Neutrophil (primary cell): ENCODE data around the gene NT5C.

ENCODE experiments used
- H3K27ac ChIP-seq: fragments of 200-600 bp; sonication (generic); 2 replicates; pipeline ENCODE4 v1.5.1; 2016; ENCODE audit warnings: mild to moderate bottlenecking, moderate library complexity
- H3K27me3 ChIP-seq: fragments of 200-600 bp; sonication (generic); 2 replicates; pipeline ENCODE4 v1.6.0; 2016; ENCODE audit warnings: mild to moderate bottlenecking
- H3K36me3 ChIP-seq: fragments of 200-600 bp; sonication (generic); 2 replicates; pipeline ENCODE4 v1.5.1; 2017
- H3K4me1 ChIP-seq, 2 experiments: fragments of 200-600 bp in 1 of 2; sonication (generic) in 1 of 2; 1 replicate in 1 of 2; 2 replicates in 1 of 2; pipeline versions ENCODE4 v1.5.1 to v1.6.1; 2013 to 2016; ENCODE audit warnings: low read depth in 1 of 2, low read length in 1 of 2, mild to moderate bottlenecking in 1 of 2, moderate library complexity in 1 of 2; ENCODE audit not compliant: control insufficient read depth in 1 of 2, insufficient read depth in 1 of 2
- H3K4me3 ChIP-seq, 2 experiments: fragments of 200-600 bp in 1 of 2; sonication (generic) in 1 of 2; 1 replicate in 1 of 2; 2 replicates in 1 of 2; pipeline ENCODE4 v1.5.1; 2013 to 2016; ENCODE audit warnings: low read depth in 1 of 2, low read length in 1 of 2, mild to moderate bottlenecking in 1 of 2, moderate library complexity in 1 of 2
- H3K9me3 ChIP-seq: fragments of 200-600 bp; sonication (generic); 2 replicates; pipeline ENCODE4 v1.5.1; 2016
- TF ChIP-seq, protein P1 (sequence below): fragments of 200-600 bp; sonication (generic); IDR thresholded peaks from 2 replicates; pipeline ENCODE4 v1.5.1; 2016; ENCODE audit warnings: antibody characterized with exemption

The NT5C gene

DNA sequence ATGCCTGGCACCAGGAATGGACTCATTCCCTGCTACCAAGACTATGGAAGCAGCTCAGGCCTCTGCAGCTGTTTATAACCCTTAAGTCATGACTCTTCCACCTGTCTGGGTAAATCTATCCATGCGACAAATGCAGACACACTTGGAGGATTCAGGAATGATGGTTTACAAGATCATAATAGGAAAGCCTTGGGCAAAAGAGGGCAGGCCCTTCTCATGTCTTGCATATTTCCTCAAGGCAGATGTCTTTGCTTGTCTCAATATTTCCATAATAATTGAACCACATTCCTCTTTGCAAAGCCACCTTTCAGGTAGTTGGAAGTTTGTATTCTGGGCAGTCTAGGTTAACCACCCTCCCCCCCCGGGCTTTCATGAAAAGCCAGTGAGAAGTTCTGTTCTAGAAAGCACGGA lies 23.7 kb upstream of the NT5C start:
- peak overlapping the region; percentile 90 to 93 for H3K4me3 ChIP-seq
- peak overlapping the region; percentile 84 for H3K27ac ChIP-seq
- H3K4me1 ChIP-seq = peaks cover 20 to 23% of the 10 kb centered on the region in 2 experiments
- H3K27me3 ChIP-seq = no peaks in the 10 kb centered on the region
- no peaks in the 10 kb centered on the region for H3K36me3 ChIP-seq
- TF ChIP-seq, protein P1, sequence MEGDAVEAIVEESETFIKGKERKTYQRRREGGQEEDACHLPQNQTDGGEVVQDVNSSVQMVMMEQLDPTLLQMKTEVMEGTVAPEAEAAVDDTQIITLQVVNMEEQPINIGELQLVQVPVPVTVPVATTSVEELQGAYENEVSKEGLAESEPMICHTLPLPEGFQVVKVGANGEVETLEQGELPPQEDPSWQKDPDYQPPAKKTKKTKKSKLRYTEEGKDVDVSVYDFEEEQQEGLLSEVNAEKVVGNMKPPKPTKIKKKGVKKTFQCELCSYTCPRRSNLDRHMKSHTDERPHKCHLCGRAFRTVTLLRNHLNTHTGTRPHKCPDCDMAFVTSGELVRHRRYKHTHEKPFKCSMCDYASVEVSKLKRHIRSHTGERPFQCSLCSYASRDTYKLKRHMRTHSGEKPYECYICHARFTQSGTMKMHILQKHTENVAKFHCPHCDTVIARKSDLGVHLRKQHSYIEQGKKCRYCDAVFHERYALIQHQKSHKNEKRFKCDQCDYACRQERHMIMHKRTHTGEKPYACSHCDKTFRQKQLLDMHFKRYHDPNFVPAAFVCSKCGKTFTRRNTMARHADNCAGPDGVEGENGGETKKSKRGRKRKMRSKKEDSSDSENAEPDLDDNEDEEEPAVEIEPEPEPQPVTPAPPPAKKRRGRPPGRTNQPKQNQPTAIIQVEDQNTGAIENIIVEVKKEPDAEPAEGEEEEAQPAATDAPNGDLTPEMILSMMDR = no peak
- no peaks in the 10 kb centered on the region for H3K9me3 ChIP-seq

DNA sequence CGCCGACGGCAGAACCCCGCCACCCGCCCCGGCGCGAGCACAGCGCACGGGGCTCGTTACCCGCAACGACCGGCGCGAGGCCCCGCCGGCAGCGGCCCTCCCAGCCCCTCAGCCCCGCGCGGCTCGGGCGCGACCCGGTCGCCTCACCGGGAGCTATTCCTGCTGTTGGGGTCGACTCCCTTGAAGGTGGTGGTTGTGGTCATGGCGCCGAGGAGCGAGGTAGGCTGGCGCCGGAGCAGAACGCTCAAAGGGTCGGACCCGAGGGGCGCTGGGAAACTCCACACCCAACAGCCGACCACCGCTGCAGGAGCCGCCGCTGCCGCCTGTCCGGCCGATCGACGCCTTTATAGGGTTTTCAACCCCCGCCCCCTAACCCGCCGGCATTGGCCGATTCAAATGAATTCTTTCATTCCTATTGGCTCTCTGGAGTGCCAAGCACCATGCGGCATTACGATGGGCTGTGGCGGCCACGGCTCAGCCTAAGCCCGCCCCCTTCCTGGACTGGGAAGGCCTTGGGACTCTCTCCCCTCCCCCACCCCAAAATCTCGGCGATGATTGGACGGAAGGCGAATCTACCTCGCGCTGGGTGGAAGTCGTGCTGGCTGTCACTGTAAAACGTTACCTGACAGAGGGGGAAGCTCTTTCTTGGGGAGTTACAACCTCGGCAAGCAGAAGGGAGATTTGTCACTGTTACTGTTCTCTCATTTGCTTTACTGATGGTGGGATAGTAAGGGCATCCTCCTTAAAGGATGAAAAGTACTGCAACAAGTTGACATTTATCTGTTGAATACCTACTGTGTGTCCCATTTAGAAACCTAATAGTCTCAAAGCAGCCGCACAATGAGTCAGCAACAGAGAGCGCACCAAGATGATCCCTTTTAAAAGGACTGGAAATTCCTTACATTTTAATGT lies 22.9 kb upstream of the NT5C start, which contains the start of gene JPT1:
Gene JPT1 (minus strand): TSS at position 318 of the 912 bp plus-strand sequence. CDS start 115 bp downstream, at position 203.
- H3K9me3 ChIP-seq = no peaks in the 10 kb centered on the region
- H3K4me1 ChIP-seq = peaks cover 20 to 23% of the 10 kb centered on the region in 2 experiments
- TF ChIP-seq, protein P1 = no peak
- no peaks in the 10 kb centered on the region for H3K27me3 ChIP-seq
- peak within 1 kb of the TSS; percentile 84 for H3K27ac ChIP-seq
- no peaks in the 10 kb centered on the region for H3K36me3 ChIP-seq
- peak within 1 kb of the TSS; percentile 90 to 93 for H3K4me3 ChIP-seq

DNA sequence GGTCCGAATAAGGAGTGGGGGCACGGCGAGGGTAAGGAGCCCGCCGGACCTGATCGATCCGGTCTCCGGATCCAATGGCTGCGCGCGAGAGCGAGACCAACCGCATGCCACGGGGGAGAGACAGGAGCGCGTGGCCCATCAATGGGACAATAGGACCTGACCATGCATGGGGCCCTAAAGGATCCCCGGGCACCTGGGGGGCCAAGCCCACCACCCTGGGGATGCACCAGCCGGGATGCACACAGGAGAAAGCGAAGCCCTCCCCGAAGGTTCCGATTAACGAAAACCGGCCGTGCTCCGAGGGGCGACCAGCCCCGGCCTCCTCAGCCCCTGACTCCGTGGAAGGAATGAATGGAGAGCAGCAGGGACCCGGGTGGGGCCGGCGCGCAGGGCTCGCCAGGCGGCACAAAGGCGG lies 22.2 kb upstream of the NT5C start:
- H3K9me3 ChIP-seq = no peaks in the 10 kb centered on the region
- TF ChIP-seq, protein P1 = no peak
- H3K4me3 ChIP-seq = peak overlapping the region; percentile 90 to 93
- peaks cover 20 to 23% of the 10 kb centered on the region in 2 experiments for H3K4me1 ChIP-seq
- no peaks in the 10 kb centered on the region for H3K36me3 ChIP-seq
- H3K27ac ChIP-seq = peak overlapping the region; percentile 84
- no peaks in the 10 kb centered on the region for H3K27me3 ChIP-seq

DNA sequence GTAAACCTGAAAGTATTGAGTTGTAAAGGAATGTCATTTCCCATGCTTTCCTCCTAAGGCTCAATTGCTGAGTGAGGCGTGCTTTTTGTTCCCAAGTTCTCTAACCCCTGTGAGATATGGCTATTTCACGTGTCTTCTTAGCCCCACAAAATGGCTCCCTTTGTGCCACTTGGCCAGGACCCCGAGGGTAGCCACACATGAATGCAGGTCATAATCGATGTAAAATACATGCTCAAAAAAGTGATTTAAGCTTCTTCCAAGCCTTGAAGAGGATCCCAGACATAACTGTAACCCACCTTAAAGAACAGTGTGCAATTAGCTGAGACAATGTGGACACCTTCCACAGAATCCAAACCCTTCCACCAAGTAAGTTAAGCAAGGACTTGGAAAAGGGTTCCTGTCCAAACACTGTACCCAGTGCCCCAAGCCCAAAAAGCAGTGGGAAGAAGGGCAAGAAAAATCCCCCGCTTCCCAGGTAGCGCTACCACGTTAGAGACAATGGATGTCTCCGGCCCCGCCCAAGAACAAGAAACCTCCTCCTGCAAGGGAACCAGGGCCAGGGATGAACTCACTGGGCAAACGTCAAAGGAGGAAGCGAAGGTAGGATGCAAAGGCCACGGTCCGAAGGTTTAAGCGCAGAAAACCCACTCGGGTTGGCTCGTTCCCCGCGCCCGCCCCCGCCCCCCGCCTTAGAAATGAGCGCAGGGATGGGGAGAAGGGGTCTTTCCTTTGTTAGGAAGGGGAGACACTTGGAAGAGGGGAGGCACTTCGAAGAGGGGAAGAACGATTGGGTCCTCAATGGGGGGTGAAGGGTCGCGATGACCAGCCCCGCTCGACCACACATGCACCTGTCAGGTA lies 21.6 kb upstream of the NT5C start:
- H3K36me3 ChIP-seq = peaks cover 5% of the 10 kb centered on the region
- H3K4me1 ChIP-seq = peaks cover 22 to 25% of the 10 kb centered on the region in 2 experiments
- peak overlapping the region; percentile 90 to 93 for H3K4me3 ChIP-seq
- H3K27ac ChIP-seq = peak overlapping the region; percentile 84
- H3K9me3 ChIP-seq = no peaks in the 10 kb centered on the region
- H3K27me3 ChIP-seq = no peaks in the 10 kb centered on the region
- TF ChIP-seq, protein P1 = no peak

- Histone ChIP-seq H3K27ac (peak overlapping the region; percentile 84), H3K36me3 (peaks cover 12% of the 10 kb centered on the region), H3K4me1 (peaks cover 28 to 32% of the 10 kb centered on the region in 2 experiments), H3K27me3 (no peaks in the 10 kb centered on the region), H3K4me3 (peak overlapping the region; percentile 90 to 93), H3K9me3 (no peaks in the 10 kb centered on the region)
- TF ChIP-seq, protein P1 = no peak
Observed at GRCh38 chr17:75152523-75152921, 21.0 kb upstream of the NT5C start.
